HepG2 (cell line): Measurements from ENCODE around the gene RASGRP2.

Experiments used
- SIX4 ChIP-seq: sonication (generic); formaldehyde crosslinking; IDR thresholded peaks from 2 replicates; pipeline ENCODE4 v1.4.0; 2020; ENCODE audit warnings: missing genetic modification reagents
- SRF ChIP-seq: IDR thresholded peaks from 2 replicates; pipeline ENCODE4 v1.6.1; 2011; ENCODE audit warnings: mild to moderate bottlenecking, low read depth, low read length, moderate library complexity
- TP53 ChIP-seq: sonication (generic); formaldehyde crosslinking; conservative IDR thresholded peaks from 2 replicates; pipeline ENCODE4 v1.4.0; 2020; ENCODE audit warnings: missing genetic modification reagents
- ZBTB2 ChIP-seq: sonication (generic); formaldehyde crosslinking; IDR thresholded peaks from 2 replicates; pipeline ENCODE4 v1.8.0; 2022; ENCODE audit warnings: low read depth, missing genetic modification reagents
- ZNF138 ChIP-seq: sonication (generic); formaldehyde crosslinking; IDR thresholded peaks from 2 replicates; pipeline ENCODE4 v1.5.0; 2020; ENCODE audit warnings: mild to moderate bottlenecking, low read depth, missing genetic modification reagents
- ZNF451 ChIP-seq: sonication (generic); formaldehyde crosslinking; IDR thresholded peaks from 2 replicates; pipeline ENCODE4 v1.5.0; 2020; ENCODE audit warnings: mild to moderate bottlenecking, missing genetic modification reagents
- ZNF572 ChIP-seq: sonication (generic); formaldehyde crosslinking; IDR thresholded peaks from 2 replicates; pipeline ENCODE4 v1.5.1; 2020; ENCODE audit warnings: mild to moderate bottlenecking, missing genetic modification reagents

GRCh38 chr11:64755681-64756361 is 11.9 kb upstream of the RASGRP2 start:
- TF ChIP-seq ZBTB2 (CRISPR knock-in tag) (no peak), ZNF138 (CRISPR knock-in tag) (no peak), ZNF572 (CRISPR knock-in tag) (no peak), ZNF451 (CRISPR knock-in tag) (no peak), SRF (no peak), TP53 (no peak), SIX4 (no peak)
